Effector CD8-positive, alpha-beta T cell (primary cell): ENCODE data around the gene SKIDA1.

Experiments used
- DNase-seq: peaks from one replicate; lab custom pipeline; 2025; lab: John Stamatoyannopoulos, UW

SKIDA1 gene

GRCh38 chr10:21487416-21488180, 37.9 kb downstream of the SKIDA1 start:
- no peak for DNase-seq

- no peak for DNase-seq
Observed at GRCh38 chr10:21482821-21483220, 42.7 kb downstream of the SKIDA1 start.

- DNase-seq: no peak
Observed at GRCh38 chr10:21481407-21481806, 44.1 kb downstream of the SKIDA1 start.

GRCh38 chr10:21479570-21480315, 45.7 kb downstream of the SKIDA1 start:
- DNase-seq: no peak

- DNase-seq: no peak
Observed at GRCh38 chr10:21475393-21475792, 50.1 kb downstream of the SKIDA1 start.

- no peak for DNase-seq
Observed at GRCh38 chr10:21473541-21473940, 51.9 kb downstream of the SKIDA1 start.

- no peak for DNase-seq
Observed at GRCh38 chr10:21473135-21473534, 52.3 kb downstream of the SKIDA1 start.

GRCh38 chr10:21468086-21468485, 57.4 kb downstream of the SKIDA1 start:
- no peak for DNase-seq

GRCh38 chr10:21467633-21468032, 57.8 kb downstream of the SKIDA1 start:
- DNase-seq: no peak

GRCh38 chr10:21464134-21464533, 61.3 kb downstream of the SKIDA1 start:
- no peak for DNase-seq
